ENCODE measurements around the gene DHH.
"Not testable (repeated sequence)": the region's sequence is repeated elsewhere in the genome, so short reads cannot be mapped to it uniquely, and the experiment has no call there.

DNA sequence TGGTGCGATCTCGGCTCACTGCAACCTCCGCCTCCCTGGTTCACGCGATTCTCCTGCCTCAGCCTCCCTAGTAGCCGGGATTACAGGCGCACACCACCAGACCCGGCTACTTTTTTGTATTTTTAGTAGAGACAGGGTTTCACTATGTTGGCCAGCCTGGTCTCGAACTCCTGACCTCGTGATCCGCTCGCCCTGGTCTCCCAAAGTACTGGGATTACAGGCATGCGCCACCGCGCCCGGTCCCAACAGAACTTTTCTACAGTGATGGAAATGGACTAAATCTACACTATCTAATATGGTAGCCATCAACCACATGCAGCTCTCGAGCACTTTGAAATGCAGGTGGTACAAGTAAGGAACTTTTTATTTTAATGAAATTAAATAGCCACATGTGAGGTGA, 32.7 kb downstream of the DHH start:
- not testable (repeated sequence) for TF ChIP-seq POLR2AphosphoS5, TAF1 (IDR thresholded peaks at IDR 0.05; ENCODE audit: low read depth, low read length)
